22Rv1 (cell line): ENCODE results near the gene PPP6R2.

Experiments used
- CTCF ChIP-seq: fragments of 450-650 bp; IDR thresholded peaks from 2 replicates; pipeline ENCODE4 v1.5.1; 2017; ENCODE audit warnings: mild to moderate bottlenecking
- ZFX ChIP-seq: fragments of 450-650 bp; IDR thresholded peaks from 2 replicates; pipeline ENCODE4 v1.6.1; 2017; ENCODE audit warnings: antibody characterized with exemption, borderline replicate concordance

GRCh38 chr22:50357222-50357621 is 14.1 kb downstream of the PPP6R2 start:
- no peak for TF ChIP-seq CTCF
- no peak for TF ChIP-seq ZFX
